Chondrocyte (in vitro differentiated cells): Measurements from ENCODE around the gene AKR1B1. TPM values are rescaled to one million over a fixed set of nuclear protein-coding genes. Genes with fewer than 3 reads are reported as not detected.
A peak's percentile ranks its signal among the peaks of the same experiment; 100 is the strongest.

Experiments used
- DNase-seq: peaks from one replicate; pipeline ENCODE4 v3.0.0; 2021; ENCODE audit warnings: mixed read lengths, low spot score
- H3K27ac Mint-ChIP-seq: one replicate; pipeline ENCODE4 v1.8.0; 2021; ENCODE audit warnings: mild to moderate bottlenecking, moderate library complexity, mixed read lengths; ENCODE audit not compliant: unreplicated experiment
- H3K27me3 Mint-ChIP-seq: 2 replicates; pipeline ENCODE4 v1.8.0; 2021; ENCODE audit warnings: low read depth, mixed read lengths
- H3K36me3 Mint-ChIP-seq: 2 replicates; pipeline ENCODE4 v1.8.0; 2021; ENCODE audit warnings: low read depth, mixed read lengths
- H3K4me1 Mint-ChIP-seq: 2 replicates; pipeline ENCODE4 v1.8.0; 2021; ENCODE audit warnings: low read depth, mild to moderate bottlenecking, mixed read lengths
- H3K4me3 Mint-ChIP-seq: one replicate; pipeline ENCODE4 v1.8.0; 2021; ENCODE audit warnings: mild to moderate bottlenecking, moderate library complexity, mixed read lengths; ENCODE audit not compliant: unreplicated experiment
- H3K9me3 Mint-ChIP-seq: 2 replicates; pipeline ENCODE4 v1.8.0; 2021; ENCODE audit warnings: low read depth, mixed read lengths
- CTCF ChIP-seq: fragments of 200-600 bp; sonication (generic); IDR thresholded peaks from 2 replicates; pipeline ENCODE4 v1.5.0; 2021; ENCODE audit warnings: antibody characterized with exemption, mild to moderate bottlenecking, moderate library complexity
- total RNA-seq: library from RNA; stranded (reverse); gene quantifications from 3 replicates; pipeline ENCODE4 v1.2.1, GENCODE V29; 2021

AKR1B1 gene
- total RNA-seq, 1 donor from 2014 or later, result 52.8 TPM

GRCh38 chr7:134478707-134479106, 19.8 kb upstream of the AKR1B1 start:
- no peaks in the 10 kb centered on the region for H3K36me3 Mint-ChIP-seq
- H3K27ac Mint-ChIP-seq, result no peak overlapping the region
- H3K4me1 Mint-ChIP-seq, result peaks cover 21% of the 10 kb centered on the region
- no peaks in the 10 kb centered on the region for H3K27me3 Mint-ChIP-seq
- H3K4me3 Mint-ChIP-seq, result no peak overlapping the region
- DNase-seq, result no peak
- peak; percentile 40 for TF ChIP-seq CTCF
- H3K9me3 Mint-ChIP-seq, result peaks cover 8% of the 10 kb centered on the region

GRCh38 chr7:134477954-134478353, 19.1 kb upstream of the AKR1B1 start:
- H3K4me1 Mint-ChIP-seq, result peaks cover 17% of the 10 kb centered on the region
- H3K27ac Mint-ChIP-seq, result no peak overlapping the region

GRCh38 chr7:134476044-134476443, 17.1 kb upstream of the AKR1B1 start:
- Mint-ChIP-seq H3K9me3 (peaks cover 5% of the 10 kb centered on the region), H3K36me3 (no peaks in the 10 kb centered on the region), H3K4me3 (no peak overlapping the region), H3K4me1 (peaks cover 15% of the 10 kb centered on the region), H3K27me3 (no peaks in the 10 kb centered on the region), H3K27ac (no peak overlapping the region)
- no peak for TF ChIP-seq CTCF
- no peak for DNase-seq

More at GRCh38 chr7:134477954-134478353, 19.1 kb upstream of the AKR1B1 start:
- H3K9me3 Mint-ChIP-seq, result peaks cover 6% of the 10 kb centered on the region
- no peaks in the 10 kb centered on the region for H3K36me3 Mint-ChIP-seq
- no peak for DNase-seq
- H3K27me3 Mint-ChIP-seq, result no peaks in the 10 kb centered on the region
- no peak for TF ChIP-seq CTCF
- H3K4me3 Mint-ChIP-seq, result no peak overlapping the region

- Mint-ChIP-seq H3K4me3 (no peak overlapping the region), H3K9me3 (peaks cover 5% of the 10 kb centered on the region), H3K27ac (no peak overlapping the region), H3K27me3 (no peaks in the 10 kb centered on the region), H3K36me3 (no peaks in the 10 kb centered on the region), H3K4me1 (peaks cover 4% of the 10 kb centered on the region)
- no peak for DNase-seq
- no peak for TF ChIP-seq CTCF
These were observed 15.9 kb upstream of the AKR1B1 start for GRCh38 chr7:134474828-134475227.

GRCh38 chr7:134473861-134474291, 15.0 kb upstream of the AKR1B1 start:
- no peak for DNase-seq
- TF ChIP-seq CTCF, result no peak
- Mint-ChIP-seq H3K9me3 (peaks cover 5% of the 10 kb centered on the region), H3K27ac (no peak overlapping the region), H3K4me1 (peaks cover 4% of the 10 kb centered on the region), H3K36me3 (no peaks in the 10 kb centered on the region), H3K27me3 (no peaks in the 10 kb centered on the region), H3K4me3 (no peak overlapping the region)
